Bone marrow (tissue), 2 donors: Measurements from ENCODE around the gene NOP58.
"Not testable (repeated sequence)": the region's sequence is repeated elsewhere in the genome, so short reads cannot be mapped to it uniquely, and the experiment has no call there.

Experiments
- DNase-seq, 2 donors: peaks; one replicate each; lab custom pipeline; 2025; lab: John Stamatoyannopoulos, UW

NOP58 gene, protein sequence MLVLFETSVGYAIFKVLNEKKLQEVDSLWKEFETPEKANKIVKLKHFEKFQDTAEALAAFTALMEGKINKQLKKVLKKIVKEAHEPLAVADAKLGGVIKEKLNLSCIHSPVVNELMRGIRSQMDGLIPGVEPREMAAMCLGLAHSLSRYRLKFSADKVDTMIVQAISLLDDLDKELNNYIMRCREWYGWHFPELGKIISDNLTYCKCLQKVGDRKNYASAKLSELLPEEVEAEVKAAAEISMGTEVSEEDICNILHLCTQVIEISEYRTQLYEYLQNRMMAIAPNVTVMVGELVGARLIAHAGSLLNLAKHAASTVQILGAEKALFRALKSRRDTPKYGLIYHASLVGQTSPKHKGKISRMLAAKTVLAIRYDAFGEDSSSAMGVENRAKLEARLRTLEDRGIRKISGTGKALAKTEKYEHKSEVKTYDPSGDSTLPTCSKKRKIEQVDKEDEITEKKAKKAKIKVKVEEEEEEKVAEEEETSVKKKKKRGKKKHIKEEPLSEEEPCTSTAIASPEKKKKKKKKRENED

DNA sequence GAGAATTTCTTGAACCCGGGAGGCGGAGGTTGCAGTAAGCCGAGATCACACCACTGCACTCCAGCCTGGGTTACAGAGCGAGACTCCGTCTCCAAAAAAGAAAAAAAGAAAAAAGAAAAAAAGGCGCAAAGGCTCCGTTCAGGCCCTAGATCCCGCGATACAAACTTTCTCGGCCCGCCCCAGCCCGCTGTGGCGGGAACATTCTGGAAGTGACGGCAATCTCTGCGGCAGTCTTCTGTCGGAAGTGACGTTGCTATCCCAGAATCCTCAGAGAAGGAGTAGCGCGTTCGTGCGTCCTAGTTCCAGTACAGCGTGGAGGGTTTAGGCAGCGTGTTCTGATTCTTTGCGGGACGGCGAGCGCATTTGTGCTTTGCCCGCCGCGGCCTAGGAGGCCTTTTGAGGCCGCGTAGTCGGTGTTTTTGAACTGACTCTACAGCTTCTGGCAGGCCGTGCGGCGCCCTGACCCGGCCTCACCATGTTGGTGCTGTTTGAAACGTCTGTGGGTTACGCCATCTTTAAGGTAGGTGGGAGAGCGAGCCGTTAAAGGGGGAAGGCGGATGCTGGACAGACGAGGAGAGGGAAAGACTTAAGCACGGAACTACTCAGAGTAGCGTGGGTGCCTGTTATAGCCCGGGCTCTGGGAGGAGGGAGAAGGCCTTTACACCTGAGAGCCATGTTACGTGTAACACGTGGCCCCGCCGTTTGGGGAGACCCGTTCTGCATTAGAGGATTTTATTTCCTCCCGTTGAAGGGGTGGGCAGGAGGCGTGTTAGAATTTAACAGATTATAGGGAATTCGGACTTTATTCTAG, at the start of gene NOP58:
Gene NOP58, plus strand, starts transcription at position 297 of the 811 bp plus-strand sequence. Its CDS starts 179 bp downstream, at position 476.
- DNase-seq = peak; percentile 55 to 84

DNA sequence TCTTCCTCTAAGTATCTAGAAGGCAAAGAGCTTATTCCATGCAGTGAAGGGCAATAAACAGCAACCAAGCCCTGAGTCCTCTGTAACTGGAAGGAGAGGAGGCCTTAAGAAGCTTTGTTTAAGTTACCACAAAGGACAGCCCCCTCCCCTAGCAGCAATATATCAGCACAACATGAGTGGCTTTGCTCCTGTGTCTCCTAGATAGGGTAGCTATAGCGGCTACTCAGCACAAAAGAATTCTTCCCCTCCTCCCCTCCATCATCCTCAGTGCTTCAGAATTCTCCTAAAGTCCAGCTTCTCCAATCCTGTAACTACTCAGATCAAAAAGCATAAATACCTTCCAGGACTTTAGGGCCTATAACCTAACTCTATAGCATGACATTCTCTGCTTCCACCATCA, 43.7 kb upstream of the NOP58 start:
- no peak for DNase-seq

DNA sequence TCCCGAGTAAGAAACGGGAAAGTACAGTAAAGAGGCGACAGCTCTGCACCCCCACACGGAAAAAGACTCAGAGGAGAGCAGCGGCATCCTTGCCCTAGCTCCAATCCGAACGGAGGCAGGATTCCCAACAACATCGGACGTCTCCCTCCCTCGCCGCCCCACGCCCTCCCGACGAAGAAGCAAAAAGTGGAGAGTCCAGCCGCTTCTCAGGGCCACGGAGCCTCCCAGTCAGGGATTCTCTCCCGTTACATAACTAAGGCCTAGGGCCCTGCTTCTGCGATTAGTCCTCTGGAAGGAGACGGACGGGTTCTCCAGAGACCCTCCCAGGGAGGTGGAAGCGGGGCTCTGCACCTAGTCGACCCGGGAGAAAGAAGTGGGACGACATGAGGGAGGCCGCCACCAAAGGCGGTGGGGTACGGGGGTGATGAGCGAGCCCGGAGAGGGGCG, 27.8 kb upstream of the NOP58 start:
- DNase-seq = peak in 1 of 2 donors; percentile 56

DNA sequence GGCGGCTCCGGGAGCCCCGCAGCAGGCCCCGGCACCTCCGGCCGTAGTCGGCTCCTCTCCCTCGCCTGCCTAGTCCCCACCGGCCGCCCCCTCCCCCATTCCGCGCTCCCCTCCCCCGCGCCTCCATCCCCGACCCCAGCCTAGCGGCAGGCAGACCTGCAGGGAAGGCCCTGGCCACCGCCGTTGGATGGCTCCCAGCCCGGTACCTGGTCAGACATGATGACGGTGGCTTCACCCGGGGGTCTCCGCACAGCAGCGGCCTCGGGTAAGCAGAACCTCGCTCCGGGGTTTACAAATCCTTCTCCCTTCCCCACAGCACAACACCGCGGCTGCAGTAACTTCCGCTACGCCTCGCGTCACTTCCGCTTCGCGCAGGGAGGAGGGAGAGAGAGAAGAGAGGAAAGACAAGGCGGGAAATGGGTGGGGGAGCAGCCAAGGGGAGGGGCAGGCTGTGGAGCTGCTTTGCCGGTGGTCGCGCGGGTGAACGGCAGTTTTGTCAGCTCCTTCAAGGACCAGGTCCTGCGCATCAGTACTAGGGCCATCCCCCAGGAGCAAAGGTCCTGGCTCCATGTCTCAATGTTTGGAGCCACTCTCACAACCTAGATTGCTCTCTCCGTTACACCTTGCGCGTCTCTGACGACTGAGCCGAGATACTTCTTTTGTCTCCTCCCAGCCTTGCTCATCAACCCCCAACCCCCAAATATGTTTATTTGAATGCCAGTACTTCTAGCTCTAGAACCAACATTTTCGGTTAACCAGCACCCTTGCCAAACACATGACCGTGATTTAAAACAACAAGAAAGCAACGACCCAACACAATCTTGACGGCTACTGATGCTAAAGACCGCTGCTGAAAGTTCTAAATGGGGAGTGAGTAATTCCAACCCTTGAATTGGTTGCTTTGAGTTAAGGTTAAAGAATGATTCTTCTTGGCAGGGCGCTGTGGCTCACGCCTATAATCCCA, 27.0 kb upstream of the NOP58 start, which contains the start of gene SUMO1:
Gene SUMO1, minus strand, starts transcription at position 364 of the 964 bp plus-strand sequence. Its CDS starts 146 bp downstream, at position 218.
- peak; percentile 78 to 86 for DNase-seq

DNA sequence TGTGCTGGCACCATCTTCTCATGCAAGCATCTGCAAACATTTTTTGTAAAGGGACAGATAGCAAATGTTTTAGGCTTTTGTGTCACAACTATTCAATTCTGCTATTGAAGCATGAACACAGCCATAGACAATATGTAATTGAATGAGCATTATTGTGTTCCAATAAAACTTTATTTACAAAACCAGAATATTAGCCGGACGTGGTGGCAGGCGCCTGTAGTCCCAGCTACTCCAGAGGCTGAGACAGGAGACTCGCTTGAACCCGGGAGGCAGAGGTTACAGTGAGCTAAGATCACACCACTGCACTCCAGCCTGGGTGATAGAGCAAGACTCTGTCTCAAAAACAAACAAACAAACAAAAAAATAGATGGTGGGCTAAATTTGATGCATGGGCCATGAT, 17.9 kb upstream of the NOP58 start:
- not testable (repeated sequence) for DNase-seq

DNA sequence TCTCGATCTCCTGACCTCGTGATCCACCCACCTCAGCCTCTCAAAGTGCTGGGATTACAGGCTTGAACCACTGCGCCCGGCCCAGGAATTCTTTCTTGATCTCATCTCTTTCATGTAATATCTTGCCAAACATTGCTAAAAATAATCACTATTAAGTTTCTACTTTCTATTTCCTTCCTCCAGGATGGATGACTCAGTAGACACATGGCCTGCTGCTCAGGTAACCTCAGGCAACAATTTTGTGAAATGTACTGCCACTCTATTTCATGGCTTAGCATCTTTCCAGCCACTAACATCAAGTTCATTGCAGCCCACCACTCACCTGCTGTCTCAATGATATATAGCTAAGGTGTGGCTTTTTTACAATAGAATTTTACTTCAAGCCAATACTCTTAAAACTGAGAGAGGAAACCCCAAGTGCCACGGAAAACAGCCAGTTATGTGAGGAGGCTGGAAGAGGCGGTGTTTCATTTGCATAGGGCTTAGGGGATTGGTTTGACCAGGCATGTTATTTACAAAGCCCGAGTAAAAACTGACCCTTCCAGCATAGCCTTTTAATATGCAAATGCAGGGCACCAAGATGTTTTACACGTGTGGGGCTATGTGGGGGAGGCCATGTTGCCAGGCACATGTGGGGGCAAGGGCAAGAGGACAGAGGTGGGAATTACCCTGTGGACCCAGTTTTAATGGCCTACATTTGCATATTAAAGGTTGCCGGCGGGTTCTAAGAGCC, 15.9 kb upstream of the NOP58 start:
- no peak for DNase-seq

DNA sequence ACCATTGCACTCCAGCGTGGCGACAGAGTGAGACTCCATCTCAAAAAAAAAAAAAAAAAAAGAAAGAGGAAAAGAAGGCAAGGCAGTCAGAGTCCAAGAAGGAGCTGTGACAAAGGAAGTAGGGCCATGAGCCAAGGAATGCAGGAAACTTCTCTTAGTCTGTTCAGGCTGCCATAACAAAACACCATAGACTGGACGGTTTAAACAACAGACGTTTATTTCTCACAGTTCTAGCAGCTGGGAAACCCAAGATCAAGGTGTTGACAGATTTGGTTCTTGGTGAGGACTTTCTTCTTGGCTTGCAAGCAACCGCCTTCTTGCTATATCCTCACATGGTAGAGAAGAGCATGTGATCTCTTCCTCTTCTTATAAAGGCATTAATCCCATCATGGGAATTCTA, 14.1 kb upstream of the NOP58 start:
- no peak for DNase-seq

DNA sequence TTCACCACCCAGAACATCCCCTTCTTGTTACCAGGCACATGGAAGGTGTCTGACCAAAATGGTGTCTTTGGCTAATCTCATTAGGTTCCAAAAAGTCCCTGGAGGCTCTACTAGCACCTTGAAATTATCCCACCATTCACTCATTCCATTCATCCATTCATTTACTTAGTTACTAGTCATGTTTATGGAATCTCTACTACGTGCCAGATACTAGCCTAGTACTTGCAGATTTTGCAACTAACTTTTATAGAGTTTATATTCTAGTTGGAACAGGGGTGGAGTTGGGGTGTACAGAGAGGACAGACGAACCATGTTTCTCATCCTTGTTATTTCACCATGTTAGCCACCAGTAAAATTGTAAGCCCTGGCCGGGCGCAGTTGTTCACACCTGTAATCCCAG, 4.0 kb upstream of the NOP58 start:
- no peak for DNase-seq

DNA sequence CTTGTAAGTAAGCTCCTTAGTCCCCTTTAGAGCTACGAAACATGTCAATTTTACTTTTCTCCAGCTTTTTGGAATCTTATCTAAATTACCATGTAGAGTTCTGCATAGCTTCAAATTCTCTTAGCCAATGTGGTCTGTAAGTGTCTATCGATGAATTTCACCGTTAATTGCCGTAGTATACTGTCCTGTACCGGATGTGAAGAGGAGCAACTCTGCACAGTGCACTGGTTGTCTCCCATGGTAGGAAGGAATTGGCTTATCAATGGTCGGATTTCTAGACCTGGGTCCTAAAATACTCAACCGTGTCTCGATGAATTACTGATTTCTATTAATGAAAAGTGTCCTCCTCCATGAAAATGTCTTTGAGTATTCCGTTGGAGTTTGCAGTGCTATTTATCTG, 1.9 kb downstream of the NOP58 start:
- DNase-seq = no peak

DNA sequence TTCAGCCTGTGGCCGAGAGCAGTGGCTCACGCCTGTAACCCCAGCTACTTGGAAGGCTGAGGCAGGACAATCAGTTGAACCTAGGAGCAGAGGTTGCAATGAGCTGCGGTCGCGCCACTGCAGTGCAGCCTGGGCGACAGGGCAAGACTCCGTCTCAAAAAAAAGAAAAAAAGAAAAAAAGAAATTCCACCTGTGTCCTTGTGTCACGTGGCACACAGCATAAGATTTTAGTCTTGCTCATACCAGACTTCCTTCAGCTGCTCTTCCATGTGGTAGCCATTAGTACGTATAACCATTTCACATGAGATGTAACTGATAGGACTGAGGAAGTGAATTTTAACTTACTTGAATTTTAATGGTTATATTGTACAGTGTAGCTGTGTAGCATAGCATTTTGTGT, 4.0 kb downstream of the NOP58 start:
- no peak for DNase-seq

DNA sequence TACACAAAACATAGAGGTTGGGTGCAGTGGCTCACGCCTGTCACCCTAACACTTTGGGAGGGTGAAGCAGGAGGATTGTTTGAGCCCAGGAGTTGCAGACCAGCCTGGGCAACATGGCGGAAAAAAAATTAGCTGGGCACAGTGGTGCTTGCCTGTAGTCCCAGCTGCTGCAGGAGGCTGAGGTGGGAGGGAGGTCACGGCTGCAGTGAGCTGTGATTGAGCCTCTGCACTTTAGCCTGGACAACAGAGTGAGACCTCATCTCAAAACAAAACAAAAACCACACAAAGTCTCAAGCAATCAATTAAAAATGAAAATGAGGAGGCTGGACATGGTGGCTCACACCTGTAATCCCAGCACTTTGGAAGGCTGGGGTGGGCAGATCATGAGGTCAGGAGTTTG, 4.9 kb downstream of the NOP58 start:
- no peak for DNase-seq

DNA sequence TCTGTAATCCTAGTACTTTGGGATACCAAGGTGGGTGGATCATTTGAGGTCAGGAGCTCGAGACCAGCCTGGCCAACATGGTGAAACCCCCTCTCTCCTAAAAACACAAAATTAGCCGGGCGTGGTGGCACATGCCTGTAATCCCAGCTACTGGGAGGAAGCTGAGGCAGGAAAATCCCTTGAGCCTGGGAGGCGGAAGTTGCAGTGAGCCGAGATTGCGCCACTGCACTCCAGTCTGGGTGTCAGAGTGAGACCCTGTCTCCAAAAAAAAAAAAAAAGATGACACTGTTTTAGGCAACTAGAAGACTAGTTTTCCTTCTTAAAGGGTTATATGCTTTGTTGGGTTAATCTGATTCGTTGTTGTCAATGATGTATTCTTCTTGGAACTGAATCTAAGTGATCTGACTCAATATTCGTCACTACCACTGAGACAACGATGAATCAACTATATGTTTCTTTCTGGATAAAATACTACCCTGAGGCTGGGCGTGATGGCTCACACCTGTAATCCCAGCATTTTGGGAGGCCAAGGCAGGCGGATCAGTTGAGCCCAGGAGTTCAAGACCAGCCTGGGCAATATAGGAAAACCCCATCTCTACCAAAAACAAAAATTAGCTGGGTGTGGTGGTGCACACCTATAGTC, 10.6 kb downstream of the NOP58 start:
- not testable (repeated sequence) for DNase-seq

DNA sequence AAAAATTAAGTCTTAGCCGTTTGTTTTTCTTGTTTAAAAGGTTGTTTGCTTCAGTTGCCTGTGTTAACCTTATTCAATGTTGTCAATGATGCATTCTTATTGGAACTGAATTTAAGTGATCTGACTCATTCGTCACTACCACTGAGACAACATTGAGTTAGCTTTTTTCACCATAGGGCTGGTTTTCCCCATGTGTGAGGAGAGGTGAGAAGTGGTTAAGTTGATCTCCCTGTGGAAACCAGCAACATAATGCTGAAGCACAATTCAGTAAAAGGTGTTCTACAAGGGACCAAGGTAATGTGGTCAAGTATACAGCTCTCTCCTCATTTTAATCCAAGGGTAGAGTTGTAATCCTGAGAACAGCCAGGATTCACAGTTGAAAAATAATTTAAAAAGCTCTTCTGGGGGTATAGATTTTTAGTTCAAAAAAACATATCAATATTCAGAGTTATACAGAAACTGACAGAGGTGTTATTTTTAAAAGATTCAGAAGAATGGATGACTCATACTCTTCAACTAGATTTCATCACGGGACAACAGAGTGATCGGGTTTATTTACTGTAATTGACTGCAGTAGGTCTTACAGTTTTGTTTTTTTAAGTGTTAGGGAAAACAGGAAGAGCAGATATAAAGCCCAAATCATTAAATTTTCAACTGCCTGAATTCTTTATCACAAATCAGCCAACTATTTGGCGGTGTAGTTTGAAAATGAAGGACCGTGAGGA, 12.6 kb downstream of the NOP58 start:
- DNase-seq = no peak

DNA sequence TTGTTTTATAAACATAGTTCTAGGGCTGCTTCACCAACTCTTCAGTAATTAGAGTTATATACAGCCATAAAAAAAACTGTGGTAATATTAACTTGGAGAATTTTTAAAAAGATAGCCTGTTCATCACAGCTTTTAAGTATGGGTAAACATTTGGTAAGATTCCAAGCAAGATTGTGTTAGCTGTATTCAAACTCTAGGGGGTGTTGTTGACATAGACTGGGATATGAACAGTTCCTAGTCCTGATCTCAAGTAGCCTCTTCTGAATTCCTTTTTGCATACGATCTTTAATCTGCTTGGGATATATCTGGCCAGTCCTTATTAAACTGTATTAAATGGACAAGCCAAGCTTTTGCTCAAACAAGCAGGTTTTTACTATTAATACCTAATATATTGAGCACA, 13.4 kb downstream of the NOP58 start:
- peak in 1 of 2 donors; percentile 20 for DNase-seq

DNA sequence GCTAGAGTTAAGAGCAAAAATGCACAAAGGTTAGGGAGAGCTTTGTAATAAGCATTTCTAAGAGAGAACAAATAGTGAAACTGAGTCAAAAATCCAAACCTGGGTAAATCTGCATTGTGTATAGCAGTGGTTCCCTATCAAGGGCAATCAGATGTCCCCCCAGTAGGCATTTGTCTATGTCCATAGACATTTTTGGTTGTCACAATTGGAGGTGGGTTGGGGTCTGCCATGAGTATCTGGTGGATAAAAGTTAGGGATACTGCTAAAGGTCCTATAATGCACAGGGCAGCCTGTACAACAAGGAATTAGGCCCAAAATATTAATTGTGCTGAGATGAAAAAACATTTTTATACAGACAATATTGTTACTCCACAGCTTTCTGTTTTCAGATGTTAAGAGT, 21.0 kb downstream of the NOP58 start:
- DNase-seq = no peak

DNA sequence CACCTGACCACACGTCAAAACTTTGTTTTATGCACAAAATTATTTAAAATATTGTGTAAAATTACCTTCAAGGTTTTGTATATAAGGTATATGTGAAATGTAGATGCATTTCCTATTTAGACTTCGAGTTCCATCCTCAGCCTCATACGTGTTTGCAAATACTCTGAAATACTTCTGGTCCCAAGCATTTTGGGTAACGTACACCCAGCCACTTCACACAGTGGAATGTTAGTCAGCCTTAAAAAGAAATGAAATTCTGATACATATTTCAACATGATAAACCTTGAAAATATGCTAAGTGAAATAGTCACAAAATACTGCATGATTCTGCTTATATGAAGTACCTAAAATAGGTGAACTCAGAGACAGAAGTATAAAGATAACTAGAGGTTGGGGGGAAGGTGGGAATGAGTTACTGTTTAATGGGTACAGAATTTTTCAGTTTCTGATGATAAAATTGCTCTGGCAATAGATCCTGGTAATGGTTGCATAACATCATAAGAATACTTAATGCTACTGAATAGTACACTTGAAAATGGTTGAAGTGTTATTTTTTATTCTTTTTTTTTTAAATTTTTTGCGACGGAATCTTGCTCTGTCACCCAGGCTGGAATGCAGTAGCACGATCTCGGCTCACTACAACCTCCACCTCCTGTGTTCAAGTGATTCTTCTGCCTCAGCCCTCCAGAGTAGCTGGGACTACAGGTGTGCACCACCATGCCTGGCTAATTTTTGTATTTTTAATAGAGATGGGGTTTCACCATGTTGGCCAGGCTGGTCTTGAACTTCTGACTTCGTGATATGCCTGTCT, 24.0 kb downstream of the NOP58 start:
- no peak for DNase-seq

DNA sequence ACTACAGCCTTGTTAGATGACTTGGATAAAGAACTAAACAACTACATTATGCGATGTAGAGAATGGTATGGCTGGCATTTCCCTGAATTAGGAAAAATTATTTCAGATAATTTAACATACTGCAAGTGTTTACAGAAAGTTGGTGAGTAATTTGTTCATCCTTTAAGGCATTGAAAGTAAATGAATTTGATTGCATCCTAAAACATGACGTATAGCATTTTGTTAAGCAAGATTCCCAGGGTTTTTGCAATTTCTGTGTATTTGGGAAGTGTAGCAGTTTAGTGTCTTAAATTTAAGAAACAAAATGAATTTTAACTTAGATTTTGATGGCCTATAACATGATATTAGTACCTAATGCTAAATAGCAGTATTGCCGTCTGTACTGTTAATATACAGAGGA, 24.8 kb downstream of the NOP58 start:
- DNase-seq = no peak

DNA sequence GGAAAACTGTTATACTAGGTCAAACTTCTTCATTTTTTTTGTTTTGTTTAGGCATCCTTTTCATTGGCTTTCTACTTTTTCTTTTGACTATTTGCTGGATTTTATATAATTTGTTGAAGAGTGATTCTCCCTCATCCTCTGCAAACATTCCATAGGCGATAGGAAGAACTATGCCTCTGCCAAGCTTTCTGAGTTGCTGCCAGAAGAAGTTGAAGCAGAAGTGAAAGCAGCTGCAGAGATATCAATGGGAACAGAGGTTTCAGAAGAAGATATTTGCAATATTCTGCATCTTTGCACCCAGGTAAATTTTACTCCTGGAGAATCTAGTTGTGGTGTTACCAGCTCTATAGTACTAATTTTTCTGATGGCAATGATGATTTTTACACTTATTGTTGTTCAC, 25.4 kb downstream of the NOP58 start:
- DNase-seq = no peak

DNA sequence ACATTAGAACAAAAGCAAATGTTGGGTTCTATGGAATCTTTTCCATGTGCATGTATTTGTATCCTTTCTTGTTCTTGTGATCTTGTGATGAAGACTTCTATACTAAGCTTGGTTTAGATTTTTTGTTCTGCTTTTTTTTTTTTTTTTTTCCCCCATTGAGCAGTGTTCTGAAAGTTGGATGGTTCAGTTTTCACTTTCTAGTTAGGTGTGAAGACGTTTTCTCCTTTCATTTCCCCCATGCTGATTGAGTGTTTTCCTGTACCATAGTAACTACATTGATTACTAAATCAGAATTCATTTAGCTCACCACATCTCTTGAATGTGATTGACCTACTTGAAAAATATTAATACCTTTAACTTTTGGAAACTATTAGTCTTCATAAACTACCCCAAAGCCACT, 34.1 kb downstream of the NOP58 start:
- DNase-seq = no peak
